Panc1 (cell line): Measurements from ENCODE around the gene DEFB114. TPM values are rescaled to one million over a fixed set of nuclear protein-coding genes. Genes with fewer than 3 reads are reported as not detected.

ENCODE experiments used
- ATAC-seq: fragments of 200-7000 bp; cut with Tn5 transposase; 2 replicates; pipeline ENCODE4 v1.9.1; 2020; ENCODE audit warnings: mild to moderate bottlenecking, moderate library complexity
- BruUV-seq: library from RNA; stranded (reverse); fragments of 400-500 nt; replicated peaks from 2 replicates; lab custom pipeline; 2021; lab: Mats Ljungman, UMichigan
- CTCF ChIA-PET: fragments of 300-600 bp; sonication (Branson Sonifier 250); formaldehyde crosslinking; loops from one replicate; lab custom pipeline; 2022; ENCODE audit warnings: antibody characterized with exemption; lab: Charles Lee
- POLR2A ChIA-PET: fragments of 300-600 bp; sonication (Branson Sonifier 250); formaldehyde crosslinking; loops from one replicate; lab custom pipeline; 2022; ENCODE audit warnings: antibody characterized with exemption; lab: Charles Lee
- DNase-seq: peaks from one replicate; pipeline ENCODE4 v3.0.0-alpha.2; 2010; ENCODE audit warnings: low read depth, low spot score
- H3K27ac ChIP-seq: 2 replicates; pipeline ENCODE4 v1.5.1; 2011; ENCODE audit warnings: mild to moderate bottlenecking, low read length, inconsistent platforms
- H3K27me3 ChIP-seq: fragments of 200-500 bp; sonication (Bioruptor generic); 2 replicates; pipeline ENCODE4 v1.6.0; 2014; ENCODE audit warnings: low read length, inconsistent platforms; ENCODE audit not compliant: control insufficient read depth, insufficient read depth
- H3K36me3 ChIP-seq: fragments of 200-500 bp; sonication (Bioruptor generic); 2 replicates; pipeline ENCODE4 v1.5.1; 2014; ENCODE audit warnings: inconsistent platforms, mild to moderate bottlenecking, low read length, moderate library complexity; ENCODE audit not compliant: control insufficient read depth, insufficient read depth
- H3K4me1 ChIP-seq: 2 replicates; pipeline ENCODE4 v1.5.1; 2011; ENCODE audit warnings: inconsistent platforms, mild to moderate bottlenecking, low read length, moderate library complexity; ENCODE audit not compliant: control insufficient read depth, insufficient read depth
- H3K4me3 ChIP-seq, 2 experiments: 2 replicates each; pipeline ENCODE4 v1.5.1; 2011 to 2012; ENCODE audit warnings: low read depth in 2 of 2, low read length in 2 of 2, mild to moderate bottlenecking in 2 of 2, inconsistent platforms in 1 of 2, moderate library complexity in 1 of 2
- H3K9me3 ChIP-seq: fragments of 200-500 bp; sonication (Bioruptor generic); 2 replicates; pipeline ENCODE4 v1.5.1; 2014; ENCODE audit warnings: low read depth, mild to moderate bottlenecking, inconsistent platforms, low read length, moderate library complexity; ENCODE audit not compliant: control insufficient read depth, insufficient read depth
- CTCF ChIP-seq: fragments of 450-650 bp; IDR thresholded peaks from 2 replicates; pipeline ENCODE4 v1.5.1; 2017; ENCODE audit warnings: mild to moderate bottlenecking
- POLR2AphosphoS5 ChIP-seq: IDR thresholded peaks from 2 replicates; pipeline ENCODE4 v1.6.1; 2012; ENCODE audit warnings: mild to moderate bottlenecking, low read depth, low read length, moderate library complexity
- SIN3A ChIP-seq: IDR thresholded peaks from 2 replicates; pipeline ENCODE4 v1.6.1; 2012; ENCODE audit warnings: low read depth, mild to moderate bottlenecking, low read length, moderate library complexity, borderline replicate concordance; ENCODE audit not compliant: insufficient read depth
- TCF7L2 ChIP-seq: IDR thresholded peaks from 2 replicates; pipeline ENCODE4 v1.6.1; 2011; ENCODE audit warnings: mild to moderate bottlenecking, low read depth, low read length, inconsistent platforms
- in situ Hi-C: cut with HindIII; loops from 2 replicates; pipeline ENCODE4 v1.10.0; 2016; ENCODE audit warnings: low sequenced_read_pairs, low pct_unique_long_range_greater_than_20kb
- intact Hi-C: fragments of 100-400 bp; cut with micrococcal nuclease; formaldehyde crosslinking; loops from one replicate; pipeline ENCODE4 v1.10.0; 2022; ENCODE audit not compliant: unreplicated experiment
- total RNA-seq: library from RNA; stranded (reverse); gene quantifications from one replicate; pipeline ENCODE4 v1.2.1, GENCODE V29; 2021; ENCODE audit not compliant: unreplicated experiment
- TF ChIP-seq, protein P1 (sequence below), 2 experiments: IDR thresholded peaks; 2 replicates each; pipeline ENCODE4 v1.6.1; 2011 to 2012; ENCODE audit warnings: low read depth in 2 of 2, control low read depth in 1 of 2, low read length in 1 of 2, mild to moderate bottlenecking in 1 of 2, moderate library complexity in 1 of 2; ENCODE audit not compliant: insufficient read depth in 1 of 2

The DEFB114 gene
- total RNA-seq, 1 experiment from 2014 or later, result not detected

DNA sequence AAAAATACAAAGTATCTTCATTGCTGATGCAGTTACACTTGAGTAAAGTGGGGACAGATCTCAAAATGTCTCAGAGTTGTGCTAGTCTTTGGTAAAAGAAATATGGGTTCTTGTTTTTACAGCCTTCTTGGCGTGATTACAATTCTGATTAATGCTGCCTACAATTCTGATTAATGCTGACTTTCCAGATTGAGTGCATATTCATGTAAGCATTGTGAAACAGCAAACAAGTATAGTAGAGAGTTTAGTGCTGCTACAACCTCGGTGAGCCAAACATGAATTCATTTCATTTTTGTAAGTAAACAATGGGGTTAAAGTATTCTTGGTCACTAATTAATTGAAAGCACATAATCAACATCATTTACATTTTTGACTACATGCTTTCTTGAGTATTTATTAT lies 5.6 kb upstream of the DEFB114 start, which contains the start of gene DEFB113:
Gene DEFB113 (minus strand): TSS at position 21 of the 400 bp plus-strand sequence. CDS start 0 bp downstream, at position 21.
- in situ Hi-C loops (no loop called here), intact Hi-C loops (no loop called here)
- CTCF ChIA-PET, result no interaction called here
- Histone ChIP-seq H3K9me3 (no peaks in the 10 kb centered on the region), H3K36me3 (no peaks in the 10 kb centered on the region), H3K4me3 (no peak within 1 kb of the TSS), H3K27me3 (no peaks in the 10 kb centered on the region), H3K4me1 (no peaks in the 10 kb centered on the region), H3K27ac (no peak within 1 kb of the TSS)
- no peak for ATAC-seq
- no peak for TF ChIP-seq CTCF
- TF ChIP-seq TCF7L2, result no peak
- no peak for TF ChIP-seq SIN3A
- TF ChIP-seq, protein P1, sequence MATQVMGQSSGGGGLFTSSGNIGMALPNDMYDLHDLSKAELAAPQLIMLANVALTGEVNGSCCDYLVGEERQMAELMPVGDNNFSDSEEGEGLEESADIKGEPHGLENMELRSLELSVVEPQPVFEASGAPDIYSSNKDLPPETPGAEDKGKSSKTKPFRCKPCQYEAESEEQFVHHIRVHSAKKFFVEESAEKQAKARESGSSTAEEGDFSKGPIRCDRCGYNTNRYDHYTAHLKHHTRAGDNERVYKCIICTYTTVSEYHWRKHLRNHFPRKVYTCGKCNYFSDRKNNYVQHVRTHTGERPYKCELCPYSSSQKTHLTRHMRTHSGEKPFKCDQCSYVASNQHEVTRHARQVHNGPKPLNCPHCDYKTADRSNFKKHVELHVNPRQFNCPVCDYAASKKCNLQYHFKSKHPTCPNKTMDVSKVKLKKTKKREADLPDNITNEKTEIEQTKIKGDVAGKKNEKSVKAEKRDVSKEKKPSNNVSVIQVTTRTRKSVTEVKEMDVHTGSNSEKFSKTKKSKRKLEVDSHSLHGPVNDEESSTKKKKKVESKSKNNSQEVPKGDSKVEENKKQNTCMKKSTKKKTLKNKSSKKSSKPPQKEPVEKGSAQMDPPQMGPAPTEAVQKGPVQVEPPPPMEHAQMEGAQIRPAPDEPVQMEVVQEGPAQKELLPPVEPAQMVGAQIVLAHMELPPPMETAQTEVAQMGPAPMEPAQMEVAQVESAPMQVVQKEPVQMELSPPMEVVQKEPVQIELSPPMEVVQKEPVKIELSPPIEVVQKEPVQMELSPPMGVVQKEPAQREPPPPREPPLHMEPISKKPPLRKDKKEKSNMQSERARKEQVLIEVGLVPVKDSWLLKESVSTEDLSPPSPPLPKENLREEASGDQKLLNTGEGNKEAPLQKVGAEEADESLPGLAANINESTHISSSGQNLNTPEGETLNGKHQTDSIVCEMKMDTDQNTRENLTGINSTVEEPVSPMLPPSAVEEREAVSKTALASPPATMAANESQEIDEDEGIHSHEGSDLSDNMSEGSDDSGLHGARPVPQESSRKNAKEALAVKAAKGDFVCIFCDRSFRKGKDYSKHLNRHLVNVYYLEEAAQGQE (IDR thresholded peaks at IDR 0.05; ENCODE audit: insufficient read depth in 1 of 2, low read depth in 2 of 2, low read length in 1 of 2), result no peak
- no peak for TF ChIP-seq POLR2AphosphoS5
- DNase-seq, result no peak
- BruUV-seq, result no TSS peak
- POLR2A ChIA-PET, result no interaction called here

- DNase-seq, result no peak
- Histone ChIP-seq H3K27me3 (no peaks in the 10 kb centered on the region), H3K9me3 (no peaks in the 10 kb centered on the region), H3K27ac (no peak overlapping the region), H3K36me3 (no peaks in the 10 kb centered on the region), H3K4me3 (no peak overlapping the region), H3K4me1 (no peaks in the 10 kb centered on the region)
- no TSS peak for BruUV-seq
- intact Hi-C loops, result no loop called here
- ChIA-PET CTCF (no interaction called here), POLR2A (no interaction called here)
- ATAC-seq, result no peak
- in situ Hi-C loops, result no loop called here
- TF ChIP-seq CTCF (no peak), TCF7L2 (no peak), SIN3A (no peak), POLR2AphosphoS5 (no peak)
- TF ChIP-seq, protein P1 (IDR thresholded peaks at IDR 0.05; ENCODE audit: insufficient read depth in 1 of 2, low read depth in 2 of 2, low read length in 1 of 2), result no peak
Measured at GRCh38 chr6:49966823-49967222, 2.9 kb upstream of the DEFB114 start.
